Measurements from ENCODE around the gene SUN1. TPM values are rescaled to one million over a fixed set of nuclear protein-coding genes. Genes with fewer than 3 reads are reported as not detected.
"Not testable (repeated sequence)": the region's sequence is repeated elsewhere in the genome, so short reads cannot be mapped to it uniquely, and the experiment has no call there.

SUN1 gene
- total RNA-seq, 1 donor from 2014 or later, result 246 TPM

DNA sequence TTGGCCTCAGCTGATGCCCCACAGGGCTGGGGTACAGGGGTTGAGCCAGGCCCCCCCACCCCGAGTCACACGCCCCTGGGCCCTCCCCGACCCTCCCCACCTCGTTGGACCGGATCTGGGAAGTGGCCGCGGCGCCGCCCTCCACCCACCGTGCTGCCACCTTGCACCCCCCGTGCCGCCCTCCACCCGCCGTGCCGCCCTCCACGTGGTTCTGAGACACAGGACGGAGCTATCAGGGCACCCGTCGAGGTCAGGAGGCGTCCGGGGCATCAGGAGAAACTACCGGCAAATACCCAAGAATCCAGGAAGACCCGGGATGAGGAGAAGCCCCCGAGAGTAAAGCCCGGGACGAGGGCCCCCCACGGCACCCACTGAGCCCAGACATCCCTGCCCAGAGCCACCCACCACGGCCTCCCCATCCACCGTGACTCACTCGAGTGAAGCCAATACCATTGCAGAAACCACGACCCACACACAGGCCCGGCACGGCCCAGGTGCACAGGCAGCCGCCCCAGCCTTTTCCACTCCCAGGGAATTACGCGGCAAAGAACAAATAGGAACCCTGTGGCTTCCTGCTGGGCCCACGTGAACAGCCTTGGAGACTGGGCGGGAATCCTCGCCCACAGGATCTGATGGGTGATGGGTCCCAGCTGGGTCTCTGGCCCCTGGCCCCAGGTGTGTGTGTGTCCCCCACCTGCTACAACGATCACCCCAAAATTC is 88.2 kb downstream of the SUN1 start:
- DNase-seq, result no peak

DNA sequence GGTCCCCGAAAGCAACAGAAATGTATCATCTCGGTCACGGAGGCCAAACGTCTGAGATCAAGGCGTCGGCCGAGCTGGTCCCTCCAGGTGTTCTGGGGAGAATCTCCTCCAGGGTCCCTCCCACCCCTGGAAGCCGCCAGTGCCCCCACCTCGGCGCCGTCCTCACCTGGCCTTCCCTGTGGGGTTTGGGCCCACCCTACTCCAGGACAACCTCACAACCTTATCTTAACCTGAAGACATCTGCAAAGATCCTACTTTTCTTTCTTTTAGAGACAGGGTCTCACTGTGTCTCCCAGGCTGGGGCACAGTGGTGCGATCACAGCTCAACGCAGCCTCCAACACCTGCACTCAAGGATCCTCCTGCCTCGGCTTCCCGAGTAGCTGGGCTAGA is 88.8 kb downstream of the SUN1 start:
- DNase-seq, result no peak

DNA sequence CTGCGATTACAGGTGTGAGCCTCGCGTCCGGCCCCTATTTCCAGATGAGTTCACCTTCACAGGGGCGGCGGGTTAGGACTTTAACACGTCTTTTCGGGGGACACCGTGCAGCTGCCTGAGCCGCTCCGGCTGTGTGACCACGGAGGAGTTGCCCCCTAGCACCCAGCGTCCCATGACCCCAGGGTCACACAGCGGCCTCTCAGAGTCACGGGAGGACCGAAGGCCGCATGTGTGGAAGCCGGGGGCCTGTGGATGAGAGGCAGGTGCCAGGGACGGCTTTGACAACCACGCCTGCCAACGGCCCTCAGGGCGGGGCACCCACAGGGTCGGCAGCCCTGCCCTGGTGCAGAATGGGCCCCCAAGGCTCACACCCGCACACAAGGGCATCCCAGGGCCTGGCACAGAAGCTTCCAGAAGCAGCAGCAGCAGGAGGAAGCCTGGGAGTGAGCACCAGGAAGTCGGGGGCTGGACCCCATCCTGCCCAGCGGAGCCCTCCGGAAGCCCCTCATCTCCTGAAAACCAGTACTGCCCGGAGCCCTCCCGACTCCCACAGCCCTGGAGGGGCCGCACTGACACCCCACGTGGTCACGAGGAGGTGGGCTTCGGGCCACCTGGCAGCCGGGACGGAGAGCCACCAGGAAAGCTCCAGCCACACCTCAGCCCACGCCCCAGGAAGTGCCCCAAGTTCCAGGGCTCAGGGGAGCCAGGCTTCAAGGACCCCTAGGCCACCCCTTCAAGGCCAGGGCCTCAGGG is 89.5 kb downstream of the SUN1 start:
- DNase-seq, result no peak

DNA sequence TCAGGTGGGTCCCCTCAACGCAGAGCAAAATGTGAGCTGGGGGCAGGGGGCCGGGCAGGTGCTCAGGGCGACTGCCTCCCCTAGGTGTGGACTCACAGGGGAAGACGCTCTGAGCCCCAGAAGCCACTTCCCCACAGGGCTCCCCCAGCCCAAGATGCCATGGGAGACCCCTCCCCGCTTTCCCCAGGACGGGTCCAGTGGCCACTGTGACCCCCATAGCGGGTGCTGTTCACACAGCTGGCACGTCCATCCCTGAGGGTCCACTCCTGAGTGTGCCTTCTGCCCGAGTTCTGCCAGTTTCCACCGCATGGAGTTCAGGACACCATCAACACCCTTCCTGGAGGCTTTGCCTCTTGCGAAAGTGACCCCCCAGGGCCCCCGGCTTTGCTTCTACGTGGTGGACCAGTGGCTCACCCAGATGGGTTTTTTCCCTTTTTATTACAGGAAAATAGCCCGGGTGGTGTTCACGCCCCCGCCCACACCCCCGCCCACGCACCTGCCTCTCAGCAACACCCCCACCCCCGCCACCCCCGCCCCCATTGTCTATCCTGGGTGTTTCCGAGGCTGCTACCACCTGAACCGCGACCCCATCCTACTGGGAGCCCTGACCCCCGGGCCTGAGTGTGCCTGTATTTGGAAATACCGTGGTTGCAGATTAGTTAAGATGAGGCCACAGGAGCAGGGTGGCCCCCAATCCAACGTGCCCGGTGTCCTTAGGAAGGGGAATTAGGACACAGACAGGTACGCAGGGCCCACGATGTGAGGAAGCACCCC is 90.2 kb downstream of the SUN1 start:
- no peak for DNase-seq

DNA sequence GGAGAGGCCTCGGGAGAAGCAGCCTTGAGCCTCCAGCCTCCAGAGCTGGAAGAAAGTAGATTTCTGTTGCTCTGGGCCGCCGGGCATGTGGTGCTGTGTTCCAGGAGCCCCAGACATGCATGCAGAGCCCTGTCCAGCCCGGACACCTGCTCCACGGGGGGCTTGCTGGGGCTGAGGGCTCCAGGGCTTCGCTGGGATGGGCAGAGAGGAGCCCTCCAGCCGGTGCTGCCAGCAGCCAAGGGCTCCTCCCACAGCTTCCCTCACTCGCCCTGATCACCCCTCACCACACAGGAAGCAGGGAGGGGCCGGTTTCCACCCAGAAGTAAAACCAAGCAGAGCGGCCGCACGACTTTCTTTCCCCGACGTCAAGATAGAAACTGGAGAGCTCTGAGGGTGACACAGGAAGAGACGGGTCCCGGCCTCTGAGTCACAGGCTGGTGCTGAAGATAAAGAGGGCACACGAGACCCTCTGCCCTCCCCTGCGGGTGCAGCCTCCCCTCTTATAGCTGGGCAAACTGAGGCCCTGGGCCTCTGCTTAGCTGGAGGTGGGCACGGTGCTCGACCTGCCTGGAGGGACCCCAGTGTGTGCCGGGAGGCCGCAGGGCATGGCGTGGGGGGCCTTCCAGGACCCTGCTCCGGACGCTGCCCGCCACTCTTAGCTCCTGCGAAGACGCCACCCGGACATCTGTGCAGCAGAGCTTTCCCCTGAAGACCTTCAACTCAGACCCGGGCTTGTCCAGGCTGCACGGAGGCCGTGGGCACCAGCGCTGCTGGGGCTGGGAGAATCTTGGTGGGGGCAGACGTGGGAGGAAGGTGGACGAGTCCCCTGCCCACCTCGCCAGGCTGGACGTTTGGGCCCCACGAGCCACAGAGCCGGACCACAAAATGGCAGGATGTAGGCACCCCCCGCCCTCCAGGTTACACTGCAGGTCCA is 91.1 kb downstream of the SUN1 start:
- peak; percentile 14 for DNase-seq

DNA sequence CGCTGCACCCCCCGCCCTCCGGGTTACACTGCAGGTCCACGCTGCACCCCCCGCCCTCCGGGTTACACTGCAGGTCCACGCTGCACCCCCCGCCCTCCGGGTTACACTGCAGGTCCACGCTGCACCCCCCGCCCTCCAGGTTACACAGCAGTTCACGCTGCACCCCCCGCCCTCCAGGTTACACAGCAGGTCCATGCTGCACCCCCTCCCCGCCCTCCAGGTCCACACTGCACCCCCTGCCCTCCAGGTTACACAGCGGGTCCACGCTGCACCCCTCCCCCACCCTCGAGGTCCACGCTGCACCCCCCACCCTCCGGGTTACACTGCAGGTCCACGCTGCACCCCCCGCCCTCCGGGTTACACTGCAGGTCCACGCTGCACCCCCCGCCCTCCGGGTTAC is 91.8 kb downstream of the SUN1 start:
- not testable (repeated sequence) for DNase-seq

Other genes starting within 250 kb of the SUN1 start
- gene DNAAF5, start 105.8 kb upstream of the SUN1 start, total RNA-seq, result 12.4 TPM
- 12.5 TPM for gene PRKAR1B, start 105.2 kb upstream of the SUN1 start, total RNA-seq
- gene GET4, start 44.1 kb downstream of the SUN1 start, total RNA-seq, result 23.7 TPM
- 5.9 TPM for gene ADAP1, start 122.2 kb downstream of the SUN1 start, total RNA-seq
- gene COX19, start 143.1 kb downstream of the SUN1 start, total RNA-seq, result 13.3 TPM
- 17.4 TPM for gene CYP2W1, start 150.7 kb downstream of the SUN1 start, total RNA-seq
- gene GPR146, start 212.1 kb downstream of the SUN1 start, total RNA-seq, result 9.3 TPM